ENCODE measurements around the gene ID1.
"Not testable (repeated sequence)": the region's sequence is repeated elsewhere in the genome, so short reads cannot be mapped to it uniquely, and the experiment has no call there.

ID1 gene

DNA sequence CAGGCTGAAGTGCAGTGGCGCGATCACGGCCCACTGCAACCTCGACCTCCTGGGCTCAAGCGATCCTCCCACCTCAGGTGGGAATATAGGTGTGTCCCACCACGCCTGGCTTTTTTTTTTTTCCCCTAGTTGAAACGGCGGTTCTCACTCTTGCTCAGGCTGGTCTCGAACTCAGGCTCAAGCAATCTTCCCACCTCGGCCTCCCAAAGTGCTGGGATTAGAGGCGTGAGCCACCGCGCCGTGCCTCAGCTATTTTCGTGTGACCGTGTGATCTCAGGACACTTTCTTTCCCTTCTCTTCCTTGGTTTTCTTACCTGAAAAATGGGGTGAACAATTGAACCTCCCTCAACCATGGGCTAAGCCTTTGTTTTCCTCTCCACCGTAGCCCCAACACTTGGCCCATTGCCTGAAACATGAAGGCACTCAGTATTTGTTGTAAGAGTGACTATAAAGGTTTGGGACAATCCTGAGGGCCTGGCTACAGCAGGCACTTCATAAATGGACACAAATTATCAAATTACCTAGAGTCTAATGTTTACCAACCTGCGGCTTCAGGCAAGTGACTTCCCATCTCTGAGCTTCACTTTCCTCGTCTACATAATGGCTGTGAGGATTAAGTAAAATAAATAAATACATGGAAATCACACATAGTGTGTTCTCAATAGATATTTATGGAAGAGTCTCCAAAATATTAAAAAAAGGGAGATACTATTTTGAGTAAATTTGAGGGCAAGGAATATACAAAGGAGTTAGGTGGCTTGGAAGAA, 31.4 kb upstream of the ID1 start:
- DNase-seq, result no peak

DNA sequence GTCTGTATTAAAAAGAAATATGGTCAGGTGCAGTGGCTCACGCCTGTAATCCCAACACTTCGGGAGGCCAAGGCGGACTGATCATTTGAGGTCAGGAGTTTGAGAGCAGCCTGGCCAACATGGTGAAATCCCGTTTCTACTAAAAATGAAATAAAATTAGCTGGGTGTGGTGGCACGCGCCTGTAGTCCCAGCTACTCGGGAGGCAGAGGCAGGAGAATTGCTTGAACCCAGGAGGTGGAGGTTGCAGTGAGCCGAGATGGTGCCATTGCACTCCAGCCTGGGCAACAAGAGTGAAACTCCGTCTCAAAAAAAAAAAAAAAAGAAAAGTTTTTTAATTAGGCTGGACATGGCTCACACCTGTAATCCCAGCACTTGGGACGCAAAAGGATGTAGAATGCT, 30.1 kb upstream of the ID1 start:
- DNase-seq, result not testable (repeated sequence)

DNA sequence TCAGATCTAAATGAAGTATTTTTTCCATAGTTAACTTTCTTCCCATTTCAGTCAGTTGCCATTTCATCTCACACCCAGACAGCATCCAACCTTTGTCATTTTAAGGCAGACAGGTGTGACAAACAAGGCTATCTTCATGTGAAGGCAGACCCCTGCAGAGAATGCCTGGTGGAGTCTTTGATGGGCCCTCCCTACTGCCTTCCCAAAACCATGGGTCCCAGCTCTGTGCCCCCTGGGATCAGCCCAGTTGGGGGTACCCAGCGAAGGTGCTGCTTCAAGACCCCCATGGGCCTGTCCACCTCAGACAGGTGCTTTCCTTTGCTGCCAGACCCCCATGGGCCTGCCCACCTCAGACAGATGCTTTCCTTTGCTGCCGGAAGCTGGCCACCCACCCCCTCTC, 28.3 kb upstream of the ID1 start:
- no peak for DNase-seq

DNA sequence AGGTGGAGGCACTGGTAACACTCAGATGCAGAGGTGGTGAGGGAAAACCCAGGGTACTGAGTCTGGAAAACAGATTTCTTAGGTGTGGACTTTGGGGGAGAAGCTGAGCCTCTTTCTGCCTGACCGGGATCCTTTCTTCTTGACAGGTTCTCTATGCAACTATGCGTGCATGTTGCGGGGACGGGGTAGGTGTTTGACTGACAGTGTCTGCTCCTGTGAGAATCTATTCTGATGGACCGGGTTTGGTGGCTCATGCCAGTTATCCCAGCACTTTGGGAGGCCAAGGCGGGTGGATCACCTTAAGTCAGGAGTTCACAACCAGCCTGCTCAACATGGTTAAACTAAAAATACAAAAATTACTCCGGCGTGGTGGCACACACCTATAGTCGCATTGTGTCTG, 27.9 kb upstream of the ID1 start:
- DNase-seq, result no peak

DNA sequence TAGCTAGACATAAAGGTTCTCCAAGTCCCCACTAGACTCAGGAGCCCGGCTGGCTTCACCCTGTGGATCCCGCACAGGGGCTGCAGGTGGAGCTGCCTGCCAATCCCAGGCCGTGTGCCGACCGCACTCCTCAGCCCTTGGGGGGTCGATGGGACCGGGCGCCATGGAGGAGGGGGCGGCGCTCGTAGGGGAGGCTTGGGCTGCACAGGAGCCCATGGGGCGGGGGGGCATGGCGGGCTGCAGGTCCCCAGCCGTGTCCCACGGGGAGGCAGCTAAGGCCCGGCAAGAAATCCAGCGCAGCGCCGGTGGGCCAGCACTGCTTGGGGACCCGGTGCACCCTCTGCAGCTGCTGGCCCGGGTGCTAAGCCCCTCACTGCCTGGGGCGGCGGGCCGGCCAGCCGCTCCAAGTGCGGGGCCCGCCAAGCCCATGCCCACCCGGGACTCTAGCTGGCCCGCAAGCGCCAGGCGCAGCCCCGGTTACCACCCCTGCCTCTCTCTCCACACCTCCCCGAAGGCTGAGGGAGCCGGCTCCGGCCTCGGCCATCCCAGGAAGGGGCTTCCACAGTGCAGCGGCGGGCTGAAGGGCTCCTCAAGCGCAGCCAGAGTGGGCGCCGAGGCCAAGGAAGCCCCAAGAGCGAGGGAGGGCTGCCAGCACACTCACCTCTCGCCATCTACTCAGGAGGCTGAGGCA, 26.5 kb upstream of the ID1 start:
- DNase-seq, result no peak

DNA sequence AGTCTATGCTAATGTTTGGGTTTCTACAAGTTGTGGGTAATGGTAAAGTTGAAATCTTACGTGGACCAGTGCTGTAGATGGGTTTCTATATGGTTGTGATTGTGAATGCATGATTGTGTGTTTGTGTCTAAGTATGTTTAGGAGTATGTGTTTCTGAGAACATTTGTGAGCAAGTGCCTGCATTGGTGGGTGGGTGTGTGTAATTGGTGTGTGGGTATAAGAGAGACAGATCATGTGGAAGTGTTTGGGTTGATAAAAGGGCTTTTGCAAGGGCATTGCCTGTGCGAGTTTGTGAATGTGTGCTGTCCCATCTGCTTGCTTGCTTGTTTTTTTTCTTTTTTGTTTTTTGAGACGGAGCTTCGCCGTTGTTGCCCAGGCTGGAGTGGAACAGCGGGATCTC, 25.8 kb upstream of the ID1 start:
- no peak for DNase-seq

DNA sequence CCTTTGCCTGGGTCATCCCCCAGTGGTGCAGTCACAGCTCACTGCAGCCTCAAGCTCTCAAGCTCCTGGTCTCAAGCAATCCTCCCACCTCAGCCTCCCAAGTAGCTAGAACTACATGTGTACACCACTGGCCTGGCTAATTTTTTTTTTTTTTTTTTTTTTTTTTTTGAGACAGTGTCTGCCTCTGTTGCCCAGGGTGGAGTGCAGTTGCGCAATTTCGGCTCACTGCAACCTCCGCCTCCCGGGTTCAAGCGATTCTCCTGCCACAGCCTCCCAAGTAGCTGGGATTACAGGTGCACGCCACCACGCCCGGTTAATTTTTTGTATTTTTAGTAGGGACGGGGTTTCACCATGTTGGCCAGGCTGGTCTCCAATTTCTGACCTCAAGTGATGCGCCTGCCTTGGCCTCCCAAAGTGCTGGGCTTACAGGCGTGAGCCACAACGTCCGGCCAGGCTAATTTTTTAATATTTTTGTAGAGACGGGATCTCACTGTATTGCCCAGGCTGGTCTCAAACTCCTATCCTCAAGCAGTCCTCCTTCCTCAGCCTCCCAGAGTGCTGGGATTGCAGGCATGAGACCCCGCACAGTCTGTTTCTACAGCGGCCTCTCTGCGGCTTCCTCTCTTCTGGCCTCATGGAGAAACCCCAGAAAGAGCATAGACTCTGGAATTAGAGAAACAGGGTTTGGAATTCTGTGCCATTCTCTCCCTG, 25.0 kb upstream of the ID1 start:
- not testable (repeated sequence) for DNase-seq

DNA sequence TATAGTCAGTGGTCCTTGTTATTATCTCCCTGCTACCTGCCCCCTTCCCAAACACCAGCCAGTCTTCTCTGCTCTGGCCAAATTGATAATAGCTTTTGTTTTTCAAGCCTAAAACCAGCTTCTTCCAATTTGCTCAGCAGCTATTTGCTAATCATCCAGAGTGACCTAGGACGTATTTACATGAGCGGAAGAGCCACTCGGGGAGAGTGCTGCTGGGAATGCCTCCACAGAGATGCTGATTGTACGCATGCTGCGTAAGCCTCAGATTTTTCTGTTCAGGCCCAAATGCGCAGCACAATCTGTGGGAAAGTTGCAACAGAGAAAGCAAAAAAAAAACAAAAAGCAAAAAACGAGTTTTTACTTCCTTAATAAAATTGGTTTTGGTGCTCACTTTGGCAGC, 24.4 kb upstream of the ID1 start:
- DNase-seq, result no peak

DNA sequence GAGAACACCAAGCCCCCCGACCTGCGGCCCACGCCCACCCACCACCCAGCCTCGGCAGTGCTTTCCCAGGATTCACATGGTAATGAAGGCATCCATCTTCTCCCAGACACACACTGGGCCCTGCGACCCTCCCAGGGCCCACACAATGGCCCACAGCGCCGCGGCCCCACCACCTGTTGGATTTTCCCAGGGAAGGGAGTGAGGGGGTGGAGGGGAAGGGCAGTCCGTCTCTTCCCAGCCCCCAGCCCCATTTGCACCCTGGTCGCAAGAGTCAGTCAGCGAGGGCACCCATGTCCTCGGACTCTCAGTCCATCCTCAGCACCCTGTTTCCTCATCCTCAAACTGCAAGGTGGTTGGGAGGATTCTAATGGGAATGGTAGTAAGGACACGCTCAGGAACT, 23.7 kb upstream of the ID1 start:
- DNase-seq, result no peak

DNA sequence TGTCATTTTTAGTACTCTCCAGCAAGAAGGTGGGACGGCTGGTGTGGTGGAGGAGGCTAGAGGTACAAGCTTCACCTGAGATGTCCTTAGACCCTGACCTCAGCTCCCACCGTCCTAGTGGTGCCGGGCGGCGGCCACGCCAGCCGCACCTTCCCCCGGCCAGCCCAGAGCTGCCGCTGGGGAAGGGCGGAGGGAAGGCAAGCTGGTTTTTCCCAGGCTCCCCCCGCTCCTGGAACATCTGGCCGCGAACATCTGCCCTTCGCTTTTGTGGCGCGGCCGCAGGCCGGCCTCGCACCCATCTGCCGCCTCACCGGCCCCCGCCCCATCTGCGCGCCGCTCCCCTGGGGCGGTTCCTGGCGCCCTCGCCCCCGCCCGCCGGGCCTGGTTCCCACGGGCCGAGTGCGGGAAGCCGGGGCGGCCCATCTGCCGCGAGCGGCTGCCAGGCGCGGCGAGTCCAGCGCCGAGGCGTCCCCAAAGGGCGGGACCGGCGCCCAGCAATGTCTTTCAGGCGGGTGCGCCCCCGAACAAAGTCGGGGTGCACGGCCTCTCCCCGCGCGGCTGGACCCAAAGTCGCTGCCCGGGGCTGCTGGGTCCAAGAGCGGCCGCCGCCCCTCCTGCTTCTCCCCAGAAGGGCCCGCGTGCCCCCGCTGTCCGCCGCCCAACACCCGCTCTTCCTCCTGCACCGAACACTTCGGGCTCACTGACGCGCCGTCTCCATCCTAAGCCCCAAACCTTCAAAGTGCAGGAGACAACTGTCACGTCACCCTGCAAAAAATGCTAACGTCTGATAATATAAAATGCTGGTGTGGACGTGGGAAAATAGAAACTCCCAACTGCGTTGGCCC, 17.3 kb upstream of the ID1 start:
- DNase-seq, result no peak

DNA sequence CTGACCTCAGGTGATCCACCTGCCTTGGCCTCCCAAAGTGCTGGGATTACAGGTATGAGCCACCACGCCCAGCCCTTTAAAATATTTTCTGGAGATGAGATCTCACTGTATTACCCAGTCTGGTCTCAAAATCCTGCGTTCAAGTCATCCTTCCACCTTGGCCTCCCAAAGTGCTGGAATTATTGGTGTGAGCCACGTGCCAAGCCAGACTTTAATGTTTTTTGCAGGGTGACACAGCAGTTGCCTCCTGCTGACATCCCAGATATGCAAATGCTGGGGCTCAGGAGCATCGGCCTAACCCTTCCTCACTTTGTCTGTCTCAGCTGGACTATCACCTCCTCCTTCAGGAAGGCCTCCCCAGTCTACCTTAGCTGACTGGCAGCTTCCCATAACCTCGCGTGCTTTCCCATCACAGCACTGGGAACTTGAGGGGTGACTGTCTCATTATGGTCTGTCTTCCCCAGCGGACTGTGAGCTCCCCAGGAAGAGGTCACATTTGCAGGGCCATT, 14.3 kb upstream of the ID1 start:
- no peak for DNase-seq

DNA sequence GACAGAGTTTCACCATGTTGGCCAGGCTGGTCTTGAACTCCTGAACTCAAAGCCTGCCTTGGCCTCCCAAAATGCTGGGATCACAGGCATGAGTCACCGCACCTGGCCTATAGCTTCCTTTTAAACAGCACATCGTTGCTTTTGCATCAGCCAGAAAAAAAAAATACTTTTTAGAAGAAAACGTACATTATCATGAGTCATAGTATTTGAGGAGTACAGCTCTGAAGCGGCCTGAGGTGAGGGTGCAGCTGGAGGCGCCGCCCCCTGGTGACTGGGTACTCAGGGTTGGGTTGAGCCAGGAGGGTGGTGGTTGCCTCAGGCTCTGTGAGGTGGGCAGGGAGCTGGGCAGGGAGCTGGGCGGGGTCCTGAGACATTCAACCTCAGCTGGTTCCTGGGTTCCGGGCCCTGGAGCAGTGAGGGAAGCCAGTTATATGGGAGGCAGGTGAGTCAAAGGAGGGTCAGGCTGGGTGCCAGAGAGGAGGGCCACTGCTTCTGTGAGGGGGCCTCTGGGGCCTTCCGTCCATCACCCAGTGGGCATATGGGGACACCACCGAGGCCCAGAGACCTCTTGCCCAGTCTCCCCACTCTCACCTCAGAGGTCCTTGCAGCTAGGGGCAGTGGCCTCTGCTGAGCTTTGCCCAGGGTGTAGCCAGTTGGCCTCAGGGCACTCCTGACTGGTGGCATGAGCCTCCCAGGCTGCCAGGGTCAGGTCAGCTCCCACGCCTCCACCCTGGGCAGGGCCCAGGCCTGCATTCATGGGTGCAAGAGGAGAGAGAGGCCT, 11.7 kb upstream of the ID1 start:
- DNase-seq, result no peak

DNA sequence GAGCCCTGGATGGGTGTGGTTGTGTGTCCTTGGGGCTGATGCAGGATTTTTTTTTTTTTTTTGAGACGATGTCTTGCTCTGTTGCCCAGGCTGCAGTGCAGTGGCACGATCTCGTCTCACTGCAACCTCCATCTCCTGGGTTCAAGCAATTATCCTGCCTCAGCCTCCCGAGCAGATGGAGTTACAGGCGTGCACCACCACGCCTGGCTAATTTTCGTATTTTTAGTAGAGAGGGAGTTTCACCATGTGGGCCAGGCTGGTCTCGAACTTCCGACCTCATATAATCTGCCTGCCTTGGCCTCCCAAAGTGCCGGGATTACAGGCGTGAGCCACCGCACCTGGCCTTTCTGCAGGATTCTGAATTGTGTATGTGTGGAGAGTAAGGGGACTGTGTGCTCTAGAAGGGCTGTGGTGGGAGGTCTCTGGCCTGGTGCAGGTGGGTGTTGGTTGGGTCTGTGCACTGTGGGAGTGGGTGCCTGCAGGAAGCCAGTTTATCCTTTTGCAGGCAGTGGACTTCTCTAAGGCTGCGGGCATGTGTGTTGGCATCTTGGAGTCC, 11.0 kb upstream of the ID1 start:
- no peak for DNase-seq

DNA sequence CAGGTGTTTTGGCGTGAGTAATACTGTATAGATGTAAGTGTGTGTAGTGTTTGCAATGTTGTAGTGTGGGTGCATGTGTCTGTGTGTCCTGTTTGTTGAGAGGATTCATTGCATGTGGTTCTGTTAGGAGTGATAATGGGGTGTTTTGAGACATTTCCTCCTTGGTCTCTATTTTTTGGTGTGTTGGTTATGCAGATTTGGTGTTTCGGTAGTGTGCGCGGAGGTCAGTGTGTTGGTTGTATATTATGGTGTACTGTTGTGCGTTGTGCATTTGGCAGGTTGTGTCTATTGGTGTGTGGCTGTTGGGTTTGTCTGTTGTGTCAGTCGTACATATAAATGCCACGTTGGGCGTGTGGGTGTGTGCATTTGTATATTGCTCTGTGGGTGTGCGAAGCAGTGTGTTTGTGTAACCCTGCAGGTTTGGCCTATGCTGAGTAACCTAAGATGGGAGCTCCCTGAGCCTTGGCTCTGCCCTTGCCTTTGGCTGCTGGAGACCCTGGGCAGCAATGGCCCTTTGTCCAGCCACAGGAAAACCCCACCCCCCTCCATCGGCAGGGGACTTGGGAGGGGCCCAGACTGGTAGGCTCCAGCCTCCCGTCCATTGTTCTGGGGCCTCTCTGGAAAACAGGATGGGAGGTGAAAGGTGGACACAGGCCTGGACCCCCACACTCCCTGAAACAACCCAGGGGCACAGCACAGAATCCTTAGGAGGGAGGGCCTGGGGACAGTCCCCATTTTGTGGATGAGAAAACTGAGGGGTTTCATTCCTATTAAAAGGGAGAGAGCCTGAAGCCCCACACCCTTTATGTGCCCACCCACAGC, 10.3 kb upstream of the ID1 start:
- DNase-seq, result no peak

DNA sequence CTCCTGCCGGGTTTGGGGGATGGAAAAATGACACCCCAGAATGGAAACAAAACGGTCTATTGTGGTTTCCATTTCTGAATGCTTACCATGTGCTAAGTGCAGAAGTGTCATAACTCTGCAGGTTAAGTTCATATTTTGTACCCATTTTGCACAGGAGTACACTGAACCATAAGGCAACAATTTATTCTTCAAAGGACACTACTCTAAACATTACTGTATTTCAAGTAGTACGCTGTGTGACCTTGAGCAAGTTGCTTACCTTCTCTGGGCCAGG, 9.8 kb upstream of the ID1 start:
- DNase-seq, result no peak

DNA sequence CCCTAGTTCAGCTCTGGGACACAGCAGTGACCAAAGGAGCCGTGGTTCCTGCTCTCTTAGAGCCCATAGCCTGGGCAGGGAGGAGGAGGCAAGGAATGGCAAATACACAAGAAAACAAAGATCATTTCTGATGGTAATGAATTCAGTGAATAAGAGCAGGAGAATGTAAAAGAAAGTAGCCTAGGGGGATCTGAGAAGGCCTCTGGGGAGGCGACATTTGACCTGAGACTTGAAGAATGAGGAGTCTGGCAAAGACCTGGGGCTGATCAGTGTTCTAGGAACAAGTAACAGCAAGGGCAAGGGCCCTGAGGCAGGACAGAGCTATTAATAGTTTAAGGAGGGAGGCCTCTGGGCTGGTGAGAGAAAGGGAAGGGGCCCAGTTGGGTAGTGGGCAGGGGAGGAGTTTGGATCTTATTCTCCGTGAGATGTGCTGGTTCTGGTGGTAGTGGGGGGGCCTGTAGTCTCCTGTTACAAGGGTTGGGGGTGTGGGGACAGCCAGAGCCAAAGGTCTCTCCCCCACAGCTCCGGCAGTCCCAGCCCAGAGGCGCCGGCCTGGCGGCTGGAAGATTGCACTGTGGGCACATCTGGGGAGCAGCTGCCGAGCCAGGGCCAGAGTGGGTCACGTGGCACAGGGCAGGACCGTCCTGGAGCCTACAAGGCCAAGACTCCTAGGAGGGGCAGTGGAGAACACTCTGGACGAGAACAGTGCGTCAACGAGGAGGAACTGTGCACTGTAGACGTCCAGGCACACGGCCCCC, 9.3 kb upstream of the ID1 start:
- no peak for DNase-seq

DNA sequence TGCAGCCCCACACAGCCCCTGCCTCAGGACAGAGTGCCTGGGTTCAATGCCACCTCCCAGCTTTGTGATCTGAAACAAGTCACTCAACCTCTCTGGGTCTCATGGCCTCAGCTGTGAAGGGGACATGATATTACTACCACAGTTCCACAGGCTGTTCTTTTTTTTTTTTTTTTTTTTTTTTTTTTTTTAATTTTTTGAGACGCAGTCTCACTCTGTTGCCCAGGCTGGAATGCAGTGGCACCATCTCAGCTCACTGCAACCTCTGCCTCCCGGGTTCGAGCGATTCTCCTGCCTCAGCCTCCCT, 8.7 kb upstream of the ID1 start:
- not testable (repeated sequence) for DNase-seq

DNA sequence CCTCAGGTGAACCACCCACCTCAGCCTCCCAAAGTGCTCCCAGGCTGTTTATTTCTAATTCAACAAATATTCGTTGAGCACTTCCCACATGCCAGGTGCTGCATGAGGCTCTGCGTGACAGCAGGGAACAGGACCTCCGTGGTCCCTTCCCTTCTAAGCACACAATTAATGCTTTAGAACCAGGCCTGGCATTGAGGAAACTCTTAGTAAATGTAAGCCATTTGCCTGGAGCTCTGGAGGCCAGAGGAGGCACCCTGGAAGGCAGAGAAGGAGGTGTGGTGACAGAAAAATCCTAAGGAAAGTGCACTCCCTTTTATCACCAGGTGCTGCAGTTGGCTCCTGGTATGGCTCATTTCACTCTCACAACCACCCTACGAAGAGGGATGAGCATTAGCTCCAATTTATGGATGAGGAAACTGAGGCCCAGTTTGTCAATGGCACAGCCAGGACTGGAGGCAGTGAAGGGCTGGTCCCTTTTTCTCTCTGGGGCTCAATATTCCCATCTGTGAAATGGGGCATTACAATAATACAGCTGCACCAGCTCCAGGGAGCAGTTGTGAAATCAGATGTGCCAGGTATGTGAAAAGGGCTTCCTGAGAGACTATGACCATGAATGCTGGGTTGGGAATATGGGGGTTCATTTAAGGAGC, 8.1 kb upstream of the ID1 start:
- DNase-seq, result no peak

DNA sequence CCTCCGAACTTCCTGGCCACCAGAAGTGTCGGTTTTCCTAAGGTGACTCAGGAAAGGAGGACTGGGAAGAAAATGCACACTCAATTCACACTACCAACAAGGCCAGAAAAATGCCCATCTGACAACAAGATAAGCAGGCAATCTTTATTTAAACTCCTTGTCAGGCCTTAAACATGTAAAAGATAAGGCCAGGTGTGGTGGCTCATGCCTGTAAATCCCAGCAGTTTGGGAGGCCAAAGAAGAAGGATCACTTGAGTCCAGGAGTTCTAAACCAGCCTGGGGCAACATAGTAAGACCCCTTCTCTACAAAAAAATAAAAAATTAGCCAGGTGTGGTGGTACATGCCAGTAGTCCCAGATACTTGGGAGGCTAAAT, 7.6 kb upstream of the ID1 start:
- DNase-seq, result no peak

DNA sequence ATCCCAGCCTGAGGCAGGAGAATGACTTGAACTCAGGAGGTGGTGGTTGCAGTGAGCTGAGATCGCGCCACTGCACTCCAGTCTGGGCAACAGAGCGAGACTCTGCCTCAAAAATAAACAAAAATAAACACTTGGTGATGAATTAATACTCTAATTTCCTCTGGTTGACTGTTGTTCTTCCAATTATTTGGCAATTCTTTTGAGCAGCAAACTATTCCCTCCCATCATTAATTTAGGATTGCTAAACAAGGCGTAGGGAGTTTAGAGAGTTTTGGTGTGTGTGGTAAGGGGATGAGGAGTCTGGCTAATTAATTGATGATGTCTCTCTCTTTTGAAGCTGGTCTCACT, 2.7 kb upstream of the ID1 start:
- DNase-seq, result no peak

All from effector CD8-positive, alpha-beta T cell (primary cell).